Pancreas (tissue), 10 donors: Measurements from ENCODE around the gene ZNF438. TPM values are rescaled to one million over a fixed set of nuclear protein-coding genes. Genes with fewer than 3 reads are reported as not detected.

Source experiments
- ATAC-seq, 4 donors: fragments of 200-7000 bp; cut with Tn5 transposase; one replicate each; pipeline versions ENCODE4 v1.8.0 to v1.9.1; 2020; ENCODE audit warnings: mild to moderate bottlenecking in 4 of 4, moderate library complexity in 4 of 4
- DNase-seq, 6 donors: peaks; one replicate each; pipeline ENCODE4 v3.0.0-alpha.2; 2020
- FAIRE-seq: peaks from 2 replicates; lab custom pipeline; 2012; peaks lifted over from hg19 to GRCh38; lab: Jason Lieb, UNC
- H3K27ac ChIP-seq, 4 donors: fragments of 200-600 bp; sonication (generic); 1 replicate in 3 of 4; 2 replicates in 1 of 4; pipeline versions ENCODE4 v1.5.0 to v1.8.0; 2020
- H3K27me3 ChIP-seq, 4 donors: fragments of 200-600 bp; one replicate each; pipeline ENCODE4 v1.8.0; 2021
- H3K36me3 ChIP-seq, 3 donors: fragments of 200-600 bp; sonication (generic) in 1 of 3; one replicate each; pipeline versions ENCODE4 v1.5.0 to v1.8.0; 2020 to 2021
- H3K4me1 ChIP-seq, 3 donors: fragments of 200-600 bp; one replicate each; pipeline ENCODE4 v1.8.0; 2021
- H3K4me3 ChIP-seq, 4 donors: fragments of 200-600 bp; sonication (generic) in 2 of 4; one replicate each; pipeline versions ENCODE4 v1.5.0 to v1.8.0; 2020 to 2021
- H3K9me3 ChIP-seq, 4 donors: fragments of 200-600 bp; one replicate each; pipeline ENCODE4 v1.8.0; 2021
- CTCF ChIP-seq, 4 donors: fragments of 200-600 bp; sonication (generic) in 3 of 4; IDR thresholded peaks; one replicate each; pipeline versions ENCODE4 v1.5.0 to v1.8.0; 2021; ENCODE audit warnings: antibody characterized with exemption in 4 of 4
- WGBS, 2 donors: extraction: QIAGEN DNeasy Blood & Tissue Kit; methylation state at CpG; one replicate each; pipeline ENCODE4 v1.1.7; 2013; 5-methylcytosine and 5-hydroxymethylcytosine counted together
- intact Hi-C, 3 donors: fragments of 100-400 bp; cut with DNase I; formaldehyde crosslinking; loops; one replicate each; pipeline versions ENCODE4 v1.11.1 to v1.14.2; 2022
- polyA plus RNA-seq, 2 donors: library from polyadenylated mRNA; stranded (reverse); fragments of 200-250 nt; gene quantifications; one replicate each; pipeline ENCODE4 v1.2.3, GENCODE V29; 2013
- total RNA-seq, 6 donors: library from RNA; stranded (reverse); fragmentation: NEBNext Ultra II Directional in 4 of 6; extraction: Animal tissue kit (Norgen Biotek cat#: 25700) in 4 of 6; gene quantifications; one replicate each; pipeline versions ENCODE4 v1.2.1 to v1.2.4, GENCODE V29; 2021 to 2023
- donor health status: healthy with polysubstance abuse.
- donor health status: DM: no; HTN: no; CAD: no; lungs with moderate emphysema.
- donor health status: DM: no; HTN: no; CAD: no.
- donor health status: control.
- donor health status: control.
- donor health status: Bipolar disorder and iron deficiency.
- donor health status: DM: yes; HTN: yes; CAD: no.
- donor health status: DM: no; HTN: no; CAD: no.
- donor health status: DM: no; HTN: no; CAD: no.
- donor health status: DM: yes; HTN: yes; CAD: no.

ZNF438 gene
- total and polyA plus RNA-seq, 8 donors = 1.5 to 4.8 (median 2.5) TPM

- ATAC-seq (no peak), DNase-seq (no peak), FAIRE-seq (no peak)
- 80% methylated on average over 8 of the region's 8 CpGs for WGBS, 2 donors
- no peak overlapping the region for H3K4me3 ChIP-seq
- intact Hi-C loops = no loop called here
- H3K27ac ChIP-seq = no peak overlapping the region
- no peaks in the 10 kb centered on the region for H3K4me1 ChIP-seq
- no peaks in the 10 kb centered on the region for H3K36me3 ChIP-seq
- H3K27me3 ChIP-seq = no peaks in the 10 kb centered on the region
- no peak for TF ChIP-seq CTCF (IDR thresholded peaks at IDR 0.05)
- no peaks in the 10 kb centered on the region for H3K9me3 ChIP-seq
Observed at GRCh38 chr10:31011017-31011664, 20.5 kb downstream of the ZNF438 start.

- Histone ChIP-seq H3K36me3 (no peaks in the 10 kb centered on the region), H3K4me1 (no peaks in the 10 kb centered on the region), H3K27ac (no peak overlapping the region), H3K4me3 (no peak overlapping the region), H3K9me3 (no peaks in the 10 kb centered on the region), H3K27me3 (no peaks in the 10 kb centered on the region)
- no peak for ATAC-seq
- no peak for DNase-seq
- no peak for FAIRE-seq
- TF ChIP-seq CTCF (IDR thresholded peaks at IDR 0.05) = no peak
- intact Hi-C loops = no loop called here
- WGBS, 2 donors = 94 to 95% methylated on average over 2 of the region's 2 CpGs
Observed at GRCh38 chr10:31010062-31010461, 21.6 kb downstream of the ZNF438 start.

- no peak for FAIRE-seq
- H3K4me1 ChIP-seq = peaks cover 3 to 14% (median 6%) of the 10 kb centered on the region in 3 donors
- no peak overlapping the region for H3K27ac ChIP-seq
Observed at GRCh38 chr10:31005895-31006294, 25.8 kb downstream of the ZNF438 start.

GRCh38 chr10:31004611-31005193, 27.0 kb downstream of the ZNF438 start:
- FAIRE-seq (peak; percentile 29), ATAC-seq (no peak), DNase-seq (no peak)
- 85 to 88% methylated on average over 3 of the region's 3 CpGs for WGBS, 2 donors
- no peaks in the 10 kb centered on the region for H3K9me3 ChIP-seq
- H3K27ac ChIP-seq = no peak overlapping the region
- peaks cover 3 to 26% (median 6%) of the 10 kb centered on the region in 3 donors for H3K4me1 ChIP-seq
- intact Hi-C loops = no loop called here
- H3K4me3 ChIP-seq = no peak overlapping the region
- H3K27me3 ChIP-seq = no peaks in the 10 kb centered on the region
- H3K36me3 ChIP-seq = no peaks in the 10 kb centered on the region
- no peak for TF ChIP-seq CTCF (IDR thresholded peaks at IDR 0.05)

More at GRCh38 chr10:31005895-31006294, 25.8 kb downstream of the ZNF438 start:
- Histone ChIP-seq H3K36me3 (no peaks in the 10 kb centered on the region), H3K9me3 (no peaks in the 10 kb centered on the region), H3K4me3 (no peak overlapping the region), H3K27me3 (no peaks in the 10 kb centered on the region)
- WGBS, 2 donors = 84 to 95% methylated on average over 1 of the region's 1 CpG
- intact Hi-C loops = no loop called here
- DNase-seq (no peak), ATAC-seq (no peak)
- TF ChIP-seq CTCF (IDR thresholded peaks at IDR 0.05) = no peak

GRCh38 chr10:31001740-31002139, 29.9 kb downstream of the ZNF438 start:
- H3K27ac ChIP-seq = no peak overlapping the region

More at GRCh38 chr10:31001740-31002139, 29.9 kb downstream of the ZNF438 start:
- DNase-seq = no peak
- no peak for FAIRE-seq
- no peak for TF ChIP-seq CTCF (IDR thresholded peaks at IDR 0.05)
- 67 to 94% methylated on average over 2 of the region's 2 CpGs for WGBS, 2 donors
- Histone ChIP-seq H3K36me3 (no peaks in the 10 kb centered on the region), H3K4me3 (no peak overlapping the region), H3K9me3 (no peaks in the 10 kb centered on the region), H3K27me3 (no peaks in the 10 kb centered on the region), H3K4me1 (peaks cover 3 to 31% (median 6%) of the 10 kb centered on the region in 3 donors)
- no peak for ATAC-seq
- intact Hi-C loops = no loop called here
